HK-2 (cell line): ENCODE measurements around the gene SLC9A3.
A peak's percentile ranks its signal among the peaks of the same experiment; 100 is the strongest.
"Not testable (repeated sequence)": the region's sequence is repeated elsewhere in the genome, so short reads cannot be mapped to it uniquely, and the experiment has no call there.

Experiments
- DNase-seq: peaks from one replicate; pipeline ENCODE4 v3.0.0-alpha.2; 2018; ENCODE audit not compliant: unreplicated experiment

Gene SLC9A3

GRCh38 chr5:474840-475661, 49.2 kb downstream of the SLC9A3 start:
- no peak for DNase-seq

- not testable (repeated sequence) for DNase-seq
Observed at GRCh38 chr5:474232-474839, 49.9 kb downstream of the SLC9A3 start.

GRCh38 chr5:473551-474192, 50.6 kb downstream of the SLC9A3 start:
- peak; percentile 68 for DNase-seq

GRCh38 chr5:472656-473550, 51.3 kb downstream of the SLC9A3 start:
- peak; percentile 85 for DNase-seq

GRCh38 chr5:472076-472655, 52.1 kb downstream of the SLC9A3 start:
- DNase-seq: peak; percentile 28

- DNase-seq: no peak
Observed at GRCh38 chr5:471750-472058, 52.5 kb downstream of the SLC9A3 start.

GRCh38 chr5:470961-471749, 53.1 kb downstream of the SLC9A3 start:
- no peak for DNase-seq

GRCh38 chr5:469752-470483, 54.3 kb downstream of the SLC9A3 start:
- no peak for DNase-seq

- DNase-seq: no peak
Observed at GRCh38 chr5:468401-468800, 55.8 kb downstream of the SLC9A3 start.

GRCh38 chr5:466661-467310, 57.5 kb downstream of the SLC9A3 start:
- no peak for DNase-seq

- DNase-seq: no peak
Observed at GRCh38 chr5:465591-466403, 58.5 kb downstream of the SLC9A3 start.

- no peak for DNase-seq
Observed at GRCh38 chr5:464843-465590, 59.2 kb downstream of the SLC9A3 start.

GRCh38 chr5:464446-464842, 59.8 kb downstream of the SLC9A3 start:
- no peak for DNase-seq

- DNase-seq: no peak
Observed at GRCh38 chr5:463952-464351, 60.3 kb downstream of the SLC9A3 start.

GRCh38 chr5:463301-463700, 60.9 kb downstream of the SLC9A3 start:
- no peak for DNase-seq

GRCh38 chr5:462051-462481, 62.2 kb downstream of the SLC9A3 start:
- DNase-seq: no peak

GRCh38 chr5:460273-460625, 64.0 kb downstream of the SLC9A3 start:
- DNase-seq: no peak
